Adrenal gland (tissue), 12 donors: ENCODE data around the gene TUBA8. TPM values are rescaled to one million over a fixed set of nuclear protein-coding genes. Genes with fewer than 3 reads are reported as not detected.
"Not testable (repeated sequence)": the region's sequence is repeated elsewhere in the genome, so short reads cannot be mapped to it uniquely, and the experiment has no call there.

Source experiments
- DNase-seq, 7 donors: peaks; one replicate each; pipeline ENCODE4 v3.0.0-alpha.2; 2019 to 2020
- H3K27ac ChIP-seq, 5 donors: fragments of 200-600 bp; sonication (generic) in 4 of 5; 1 replicate in 3 of 5; 2 replicates in 2 of 5; pipeline versions ENCODE4 v1.5.1 to v1.8.0; 2016 to 2020; ENCODE audit warnings: mild to moderate bottlenecking in 1 of 5
- H3K27me3 ChIP-seq: fragments of 200-600 bp; 2 replicates; pipeline ENCODE4 v1.8.0; 2021
- H3K36me3 ChIP-seq, 2 donors: fragments of 200-600 bp; replicated peaks in 1 of 2; 1 replicate in 1 of 2; 2 replicates in 1 of 2; pipeline versions ENCODE4 v1.5.1 to v1.8.0; 2018 to 2022
- H3K4me1 ChIP-seq, 2 donors: fragments of 200-600 bp; replicated peaks in 1 of 2; 1 replicate in 1 of 2; 2 replicates in 1 of 2; pipeline versions ENCODE4 v1.5.1 to v1.8.0; 2018 to 2021
- H3K4me3 ChIP-seq, 4 donors: fragments of 200-600 bp; sonication (generic) in 3 of 4; one replicate each; pipeline ENCODE4 v1.5.1; 2016 to 2018
- H3K9me3 ChIP-seq, 3 donors: fragments of 200-600 bp; sonication (generic) in 1 of 3; replicated peaks in 1 of 3; 1 replicate in 2 of 3; 2 replicates in 1 of 3; pipeline versions ENCODE4 v1.5.1 to v1.8.0; 2016 to 2021
- POLR2A ChIP-seq, 2 donors: fragments of 450-650 bp; IDR thresholded peaks; one replicate each; pipeline ENCODE4 v1.6.1; 2017; ENCODE audit warnings: antibody characterized with exemption in 2 of 2, mild to moderate bottlenecking in 2 of 2, moderate library complexity in 1 of 2
- WGBS, 4 donors: extraction: QIAGEN DNeasy Blood & Tissue Kit in 2 of 4; methylation state at CpG; one replicate each; pipeline versions ENCODE4 v1.1.5 to v1.1.7; 2013 to 2017; 5-methylcytosine and 5-hydroxymethylcytosine counted together
- intact Hi-C, 2 donors: fragments of 100-400 bp; cut with DNase I; formaldehyde crosslinking; loops; one replicate each; pipeline versions ENCODE4 v1.14.1 to v1.15.0; 2022 to 2023
- polyA plus RNA-seq, 3 donors: library from polyadenylated mRNA; stranded (reverse); fragments of 200-250 nt in 2 of 3; fragments of 350-450 nt in 1 of 3; fragmentation: Illumina TruSeq in 1 of 3; extraction: RNeasy Lipid Tissue Mini Kit (QIAGEN cat#74804) in 1 of 3; gene quantifications; one replicate each; pipeline ENCODE4 v1.2.3, GENCODE V29; 2013 to 2014
- total RNA-seq, 9 donors: library from RNA; depleted of rRNA in 4 of 9; stranded (reverse); fragments of >200 nt in 4 of 9; fragments of 120-200 nt in 1 of 9; fragmentation: NEBNext Ultra II Directional in 1 of 9; extraction: Animal tissue kit (Norgen Biotek cat#: 25700) in 1 of 9; gene quantifications; one replicate each; pipeline versions ENCODE4 v1.1.0 to v1.2.4, GENCODE V29; 2013 to 2023
- TF ChIP-seq, protein P1 (sequence below), 6 experiments: fragments of 450-650 bp in 4 of 6; fragments of 200-600 bp in 2 of 6; sonication (generic) in 1 of 6; IDR thresholded peaks; 1 replicate in 5 of 6; 2 replicates in 1 of 6; pipeline versions ENCODE4 v1.5.1 to v1.8.0; 2016 to 2021; ENCODE audit warnings: antibody characterized with exemption in 6 of 6, mild to moderate bottlenecking in 2 of 6, moderate library complexity in 1 of 6
- donor health status: healthy with polysubstance abuse.
- donor health status: Bipolar disorder and iron deficiency.
- donor health status: DM: yes; HTN: yes; CAD: no.
- donor health status: DM: no; HTN: no; CAD: no.
- donor health status: DM: no; HTN: no; CAD: no.
- donor health status: DM: yes; HTN: yes; CAD: no.

TUBA8 gene
- total and polyA plus RNA-seq, 12 donors = 0.65 to 4.3 (median 1.8) TPM

DNA sequence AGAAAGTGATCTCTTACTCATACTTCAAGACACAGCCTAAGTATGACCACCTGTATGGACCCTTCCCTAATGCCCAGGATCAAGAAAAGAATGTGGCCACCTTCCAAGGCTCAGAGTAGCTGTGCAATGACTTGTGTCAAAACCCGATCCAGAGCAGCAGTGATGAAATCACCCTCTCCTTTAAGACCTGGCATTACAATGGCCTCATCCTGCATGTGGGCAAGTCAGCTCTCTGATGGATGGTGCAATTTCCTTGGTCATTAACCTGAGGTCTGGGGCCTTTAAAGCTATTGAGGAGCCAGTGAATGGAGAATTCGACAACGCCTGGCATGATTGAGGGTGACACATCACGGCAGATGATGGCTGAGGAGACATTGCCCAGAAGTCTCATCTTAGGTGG is 9.1 kb upstream of the TUBA8 start:
- 85 to 90% (median 89%) methylated on average over 4 of the region's 4 CpGs for WGBS, 4 donors
- TF ChIP-seq, protein P1, sequence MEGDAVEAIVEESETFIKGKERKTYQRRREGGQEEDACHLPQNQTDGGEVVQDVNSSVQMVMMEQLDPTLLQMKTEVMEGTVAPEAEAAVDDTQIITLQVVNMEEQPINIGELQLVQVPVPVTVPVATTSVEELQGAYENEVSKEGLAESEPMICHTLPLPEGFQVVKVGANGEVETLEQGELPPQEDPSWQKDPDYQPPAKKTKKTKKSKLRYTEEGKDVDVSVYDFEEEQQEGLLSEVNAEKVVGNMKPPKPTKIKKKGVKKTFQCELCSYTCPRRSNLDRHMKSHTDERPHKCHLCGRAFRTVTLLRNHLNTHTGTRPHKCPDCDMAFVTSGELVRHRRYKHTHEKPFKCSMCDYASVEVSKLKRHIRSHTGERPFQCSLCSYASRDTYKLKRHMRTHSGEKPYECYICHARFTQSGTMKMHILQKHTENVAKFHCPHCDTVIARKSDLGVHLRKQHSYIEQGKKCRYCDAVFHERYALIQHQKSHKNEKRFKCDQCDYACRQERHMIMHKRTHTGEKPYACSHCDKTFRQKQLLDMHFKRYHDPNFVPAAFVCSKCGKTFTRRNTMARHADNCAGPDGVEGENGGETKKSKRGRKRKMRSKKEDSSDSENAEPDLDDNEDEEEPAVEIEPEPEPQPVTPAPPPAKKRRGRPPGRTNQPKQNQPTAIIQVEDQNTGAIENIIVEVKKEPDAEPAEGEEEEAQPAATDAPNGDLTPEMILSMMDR (IDR thresholded peaks at IDR 0.05) = no peak
- no peak for TF ChIP-seq POLR2A (IDR thresholded peaks at IDR 0.05)
- Histone ChIP-seq H3K9me3 (no peaks in the 10 kb centered on the region), H3K4me3 (no peak overlapping the region), H3K27me3 (no peaks in the 10 kb centered on the region), H3K36me3 (no peaks in the 10 kb centered on the region), H3K27ac (no peak overlapping the region), H3K4me1 (no peaks in the 10 kb centered on the region)
- intact Hi-C loops = no loop called here
- DNase-seq = no peak

DNA sequence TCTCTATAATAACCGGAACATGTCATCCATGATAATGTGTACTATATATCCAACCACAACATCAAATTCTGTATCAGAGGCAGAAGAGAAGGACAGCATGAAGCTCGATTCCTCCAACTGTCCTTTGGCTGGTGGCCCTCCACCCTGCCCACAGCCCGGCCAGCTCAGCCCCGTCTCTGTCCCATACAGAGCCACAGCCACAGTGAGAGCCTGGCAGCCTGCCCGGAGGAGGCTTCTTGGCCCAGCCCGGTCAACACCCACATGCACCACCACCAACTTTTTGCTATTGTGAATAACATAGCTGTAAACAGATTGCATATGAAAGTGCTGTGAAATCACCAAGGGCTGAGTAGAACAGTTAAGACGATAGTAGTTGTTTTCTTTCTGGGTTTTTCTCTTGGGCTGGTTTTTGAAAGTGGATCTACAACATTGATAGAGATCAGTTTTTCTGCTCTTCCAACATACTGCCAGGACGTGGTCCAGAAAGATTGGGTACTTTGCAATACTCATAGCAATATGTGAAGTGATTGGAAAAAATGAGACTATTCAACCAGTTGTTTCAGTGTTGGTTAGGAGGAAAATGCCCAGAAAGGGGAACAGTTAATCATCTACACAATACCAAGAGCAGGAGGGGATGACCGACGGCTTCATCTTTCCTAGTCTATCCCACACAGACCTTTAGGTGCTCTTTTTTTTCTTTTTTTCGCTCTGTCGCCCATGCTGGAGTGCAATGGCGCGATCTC is 6.9 kb upstream of the TUBA8 start:
- Histone ChIP-seq H3K4me3 (no peak overlapping the region), H3K9me3 (no peaks in the 10 kb centered on the region), H3K4me1 (no peaks in the 10 kb centered on the region), H3K36me3 (no peaks in the 10 kb centered on the region), H3K27ac (no peak overlapping the region), H3K27me3 (no peaks in the 10 kb centered on the region)
- intact Hi-C loops = no loop called here
- TF ChIP-seq, protein P1 (IDR thresholded peaks at IDR 0.05) = no peak
- no peak for TF ChIP-seq POLR2A (IDR thresholded peaks at IDR 0.05)
- DNase-seq = no peak
- WGBS, 4 donors = 92 to 96% (median 92%) methylated on average over 13 to 14 of the region's 14 CpGs

DNA sequence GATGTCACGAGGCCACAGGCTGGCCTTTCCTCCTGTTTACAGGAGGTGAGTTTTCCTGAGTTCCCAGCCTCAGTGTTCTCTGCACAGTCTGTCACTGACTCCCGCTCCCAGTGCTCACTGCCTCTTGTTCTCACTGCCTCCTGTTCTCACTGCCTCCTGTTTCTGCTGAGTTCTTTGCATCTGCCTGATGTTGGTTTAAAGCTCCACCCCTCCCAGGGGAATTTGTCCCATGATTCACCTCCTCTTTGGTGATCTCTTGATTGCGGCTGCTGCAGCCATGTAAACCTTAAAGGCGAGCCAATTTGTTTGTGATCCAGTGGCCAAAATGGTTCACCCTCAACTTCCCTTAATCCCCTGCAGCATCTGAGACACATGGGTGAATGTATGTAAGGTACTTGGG is 6.0 kb upstream of the TUBA8 start:
- WGBS, 4 donors = 94 to 97% (median 95%) methylated on average over 3 to 4 of the region's 4 CpGs
- Histone ChIP-seq H3K4me1 (no peaks in the 10 kb centered on the region), H3K4me3 (no peak overlapping the region), H3K9me3 (no peaks in the 10 kb centered on the region), H3K27ac (no peak overlapping the region), H3K27me3 (no peaks in the 10 kb centered on the region), H3K36me3 (no peaks in the 10 kb centered on the region)
- intact Hi-C loops = no loop called here
- no peak for DNase-seq
- TF ChIP-seq, protein P1 (IDR thresholded peaks at IDR 0.05) = no peak
- TF ChIP-seq POLR2A (IDR thresholded peaks at IDR 0.05) = no peak

DNA sequence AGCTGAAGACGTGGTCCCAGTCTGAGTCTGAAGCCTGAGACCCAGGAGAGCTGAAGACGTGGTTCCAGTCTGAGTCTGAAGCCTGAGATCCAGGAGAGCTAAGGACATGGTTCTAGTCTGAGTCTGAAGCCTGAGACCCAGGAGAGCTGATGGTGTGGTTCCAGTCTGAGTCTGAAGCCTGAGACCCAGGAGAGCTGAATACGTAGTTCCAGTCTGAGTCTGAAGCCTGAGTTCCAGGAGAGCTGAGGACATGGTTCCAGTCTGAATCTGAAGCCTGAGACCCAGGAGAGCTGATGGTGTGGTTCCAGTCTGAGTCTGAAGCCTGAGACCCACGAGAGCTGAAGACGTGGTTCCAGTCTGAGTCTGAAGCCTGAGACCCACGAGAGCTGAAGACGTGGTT is 4.6 kb upstream of the TUBA8 start:
- DNase-seq, H3K4me1 ChIP-seq, H3K27me3 ChIP-seq, H3K27ac ChIP-seq, intact Hi-C loops, H3K4me3 ChIP-seq, H3K36me3 ChIP-seq, H3K9me3 ChIP-seq: not testable (repeated sequence)
- WGBS, 4 donors = 77 to 97% (median 91%) methylated on average over 2 to 7 of the region's 7 CpGs

- 60 to 96% (median 87%) methylated on average over 3 to 4 of the region's 4 CpGs for WGBS, 4 donors
- intact Hi-C loops, H3K36me3 ChIP-seq, H3K27ac ChIP-seq, H3K9me3 ChIP-seq, DNase-seq, H3K27me3 ChIP-seq, H3K4me3 ChIP-seq: not testable (repeated sequence)
- H3K4me1 ChIP-seq = peaks cover 9 to 12% of the 10 kb centered on the region in 2 donors
These were observed 3.9 kb upstream of the TUBA8 start for GRCh38 chr22:18106550-18107341.
